ENCODE data around the gene CYP2A13. TPM values are rescaled to one million over a fixed set of nuclear protein-coding genes. Genes with fewer than 3 reads are reported as not detected.

CYP2A13 gene
- total and polyA plus RNA-seq, 4 experiments from 2014 or later, result not detected

DNA sequence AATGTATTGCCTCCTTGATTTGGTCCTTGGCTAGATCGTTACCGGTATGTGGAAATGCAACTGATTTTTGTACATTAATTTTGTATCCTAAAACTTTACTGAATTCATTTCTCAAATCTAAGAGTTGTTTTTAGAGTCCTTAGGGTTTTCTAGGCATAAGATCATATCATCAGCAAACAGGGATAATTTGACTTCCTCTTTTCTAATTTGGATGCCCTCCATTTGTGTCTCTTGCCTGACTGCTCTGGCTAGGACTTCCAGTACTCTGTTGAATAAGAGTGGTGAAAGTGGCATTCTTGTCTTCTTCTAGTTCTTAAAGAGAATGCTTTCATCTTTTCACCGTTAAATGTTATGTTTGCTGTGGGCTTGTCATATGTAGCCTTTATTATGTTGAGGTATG, 12.0 kb upstream of the CYP2A13 start:
- Mint-ChIP-seq H3K27me3 (peaks cover 25 to 27% of the 10 kb centered on the region in 2 donors), H3K27ac (no peak overlapping the region), H3K36me3 (peaks cover 4 to 5% of the 10 kb centered on the region in 2 donors), H3K9me3 (peaks cover 2 to 26% (median 20%) of the 10 kb centered on the region in 8 donors), H3K4me1 (no peaks in the 10 kb centered on the region), H3K4me3 (no peak overlapping the region)
- ChIA-PET POLR2A (ENCODE audit: partially characterized antibody) (no interaction called here), CTCF (ENCODE audit: partially characterized antibody) (no interaction called here)
- Histone ChIP-seq H3K36me3 (ENCODE audit: insufficient read depth, low read length) (no peaks in the 10 kb centered on the region), H3K4me1 (ENCODE audit: insufficient read depth, low read length) (no peaks in the 10 kb centered on the region), H3K4me3 (ENCODE audit: low read length in 2 of 2) (no peak overlapping the region), H3K27ac (ENCODE audit: low read depth, low read length) (no peak overlapping the region), H3K9me3 (ENCODE audit: control insufficient read depth in 1 of 2, low read length in 2 of 2) (no peaks in the 10 kb centered on the region), H3K27me3 (ENCODE audit: insufficient read depth, low read length) (no peaks in the 10 kb centered on the region)
- no peak for DNase-seq
- intact Hi-C loops (cut with micrococcal nuclease), result no loop called here

DNA sequence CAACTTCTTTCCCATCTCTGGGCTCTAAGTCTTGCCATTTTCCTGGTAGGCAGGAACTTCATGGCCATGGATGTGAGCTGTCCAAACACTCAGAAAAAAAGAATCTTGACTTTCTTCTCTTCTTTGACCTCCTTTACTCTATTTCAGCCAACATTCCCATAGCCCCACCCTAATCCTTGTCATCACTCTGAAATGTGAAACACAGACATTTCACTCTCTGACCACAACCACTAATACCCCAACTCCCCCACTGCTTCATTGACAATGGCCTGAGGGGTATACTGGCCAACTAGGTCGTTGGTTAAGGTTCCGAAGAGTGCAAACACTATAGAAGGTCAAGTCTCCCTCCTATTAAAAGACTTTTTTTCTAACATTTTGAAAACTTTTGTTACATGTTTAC, 4.7 kb upstream of the CYP2A13 start:
- H3K27ac Mint-ChIP-seq, result no peak overlapping the region
- Histone ChIP-seq H3K27ac (ENCODE audit: low read depth, low read length) (no peak overlapping the region), H3K36me3 (ENCODE audit: insufficient read depth, low read length) (no peaks in the 10 kb centered on the region), H3K4me3 (ENCODE audit: low read length in 2 of 2) (no peak overlapping the region), H3K9me3 (ENCODE audit: control insufficient read depth in 1 of 2, low read length in 2 of 2) (no peaks in the 10 kb centered on the region), H3K4me1 (ENCODE audit: insufficient read depth, low read length) (no peaks in the 10 kb centered on the region), H3K27me3 (ENCODE audit: insufficient read depth, low read length) (no peaks in the 10 kb centered on the region)
- intact Hi-C loops (cut with micrococcal nuclease), result no loop called here
- no peak overlapping the region for H3K4me3 Mint-ChIP-seq
- H3K9me3 Mint-ChIP-seq, result peaks cover 0 to 30% (median 20%) of the 10 kb centered on the region in 8 donors
- POLR2A ChIA-PET (ENCODE audit: partially characterized antibody), result no interaction called here
- H3K36me3 Mint-ChIP-seq, result peaks cover 4 to 8% of the 10 kb centered on the region in 2 donors
- H3K27me3 Mint-ChIP-seq, result peaks cover 27 to 54% of the 10 kb centered on the region in 2 donors
- no peak for DNase-seq
- H3K4me1 Mint-ChIP-seq, result no peaks in the 10 kb centered on the region
- CTCF ChIA-PET (ENCODE audit: partially characterized antibody), result no interaction called here

DNA sequence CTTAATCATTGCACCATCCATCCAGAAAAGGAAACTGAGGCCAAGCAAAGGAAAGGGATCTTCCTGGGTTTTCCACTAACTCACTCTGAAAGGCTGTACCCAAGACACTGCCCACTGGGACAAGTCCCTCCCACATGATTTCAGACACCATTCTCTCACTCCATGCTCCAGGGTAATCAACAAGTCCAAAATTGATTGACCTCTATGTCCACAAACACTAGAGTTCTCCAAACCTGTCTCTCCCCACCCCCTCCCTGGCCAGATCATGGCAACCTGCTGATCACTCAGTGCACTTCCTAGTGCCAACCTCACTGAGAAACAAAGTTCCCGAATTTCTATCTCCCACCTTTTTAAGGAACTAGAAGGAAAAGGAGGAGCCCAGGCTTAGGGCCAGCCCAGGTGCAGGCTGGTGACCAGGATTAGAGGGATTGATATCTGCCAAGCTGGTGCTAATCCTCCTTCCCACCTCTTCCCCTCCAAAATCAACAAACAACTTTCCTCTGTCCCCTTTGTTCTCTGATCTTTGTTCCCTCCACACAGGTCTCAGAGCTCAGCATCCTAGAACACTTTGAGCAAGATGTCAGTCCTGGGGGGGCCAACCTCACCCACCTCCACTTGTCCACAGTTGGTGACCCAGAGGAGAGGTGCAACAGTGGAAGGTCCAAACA, 2.4 kb upstream of the CYP2A13 start:
- POLR2A ChIA-PET (ENCODE audit: partially characterized antibody), result no interaction called here
- intact Hi-C loops (cut with micrococcal nuclease), result no loop called here
- H3K9me3 Mint-ChIP-seq, result peaks cover 0 to 10% (median 5%) of the 10 kb centered on the region in 8 donors
- peaks cover 39 to 68% of the 10 kb centered on the region in 2 donors for H3K27me3 Mint-ChIP-seq
- peaks cover 1 to 7% of the 10 kb centered on the region in 2 donors for H3K36me3 Mint-ChIP-seq
- peaks cover 0 to 6% (median 5%) of the 10 kb centered on the region in 4 donors for H3K4me1 Mint-ChIP-seq
- no peaks in the 10 kb centered on the region for H3K36me3 ChIP-seq (ENCODE audit: insufficient read depth, low read length)
- DNase-seq, result no peak
- no peak overlapping the region for H3K27ac Mint-ChIP-seq
- no peak overlapping the region for H3K4me3 ChIP-seq (ENCODE audit: low read length in 2 of 2)
- peaks cover 6% of the 10 kb centered on the region for H3K27me3 ChIP-seq (ENCODE audit: insufficient read depth, low read length)
- H3K4me1 ChIP-seq (ENCODE audit: insufficient read depth, low read length), result no peaks in the 10 kb centered on the region
- CTCF ChIA-PET (ENCODE audit: partially characterized antibody), result no interaction called here
- H3K9me3 ChIP-seq (ENCODE audit: control insufficient read depth in 1 of 2, low read length in 2 of 2), result no peaks in the 10 kb centered on the region
- no peak overlapping the region for H3K4me3 Mint-ChIP-seq
- H3K27ac ChIP-seq (ENCODE audit: low read depth, low read length), result no peak overlapping the region

DNA sequence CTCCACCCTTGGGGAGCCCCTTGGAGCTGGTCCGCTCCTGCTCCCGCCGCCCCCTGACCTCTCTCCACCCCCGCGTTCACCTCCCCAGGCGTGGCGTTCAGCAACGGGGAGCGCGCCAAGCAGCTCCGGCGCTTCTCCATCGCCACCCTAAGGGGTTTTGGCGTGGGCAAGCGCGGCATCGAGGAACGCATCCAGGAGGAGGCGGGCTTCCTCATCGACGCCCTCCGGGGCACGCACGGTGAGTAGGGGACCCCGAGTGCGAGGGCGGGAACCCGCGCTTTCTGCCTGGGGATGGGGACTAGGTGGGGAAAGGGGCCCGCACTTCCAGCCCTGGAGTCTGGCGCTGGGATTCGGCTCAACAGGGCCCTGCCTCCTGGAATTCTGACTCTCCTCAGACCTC, 1.7 kb downstream of the CYP2A13 start:
- Mint-ChIP-seq H3K27me3 (peaks cover 56 to 69% of the 10 kb centered on the region in 2 donors), H3K4me3 (peak overlapping the region in 3 of 8 donors; percentile 48 to 67 (median 61)), H3K4me1 (peaks cover 0 to 10% (median 5%) of the 10 kb centered on the region in 4 donors), H3K27ac (peak overlapping the region in 1 of 7 donors; percentile 48), H3K36me3 (no peaks in the 10 kb centered on the region), H3K9me3 (peaks cover 0 to 5% (median 0%) of the 10 kb centered on the region in 8 donors)
- Histone ChIP-seq H3K27me3 (ENCODE audit: insufficient read depth, low read length) (peaks cover 6% of the 10 kb centered on the region), H3K4me1 (ENCODE audit: insufficient read depth, low read length) (no peaks in the 10 kb centered on the region), H3K36me3 (ENCODE audit: insufficient read depth, low read length) (no peaks in the 10 kb centered on the region), H3K9me3 (ENCODE audit: control insufficient read depth in 1 of 2, low read length in 2 of 2) (no peaks in the 10 kb centered on the region), H3K4me3 (ENCODE audit: low read length in 2 of 2) (no peak overlapping the region), H3K27ac (ENCODE audit: low read depth, low read length) (no peak overlapping the region)
- POLR2A ChIA-PET (ENCODE audit: partially characterized antibody), result no interaction called here
- CTCF ChIA-PET (ENCODE audit: partially characterized antibody), result no interaction called here
- DNase-seq, result peak in 3 of 5 donors; percentile 1 to 15 (median 13)
- intact Hi-C loops (cut with micrococcal nuclease), result no loop called here

DNA sequence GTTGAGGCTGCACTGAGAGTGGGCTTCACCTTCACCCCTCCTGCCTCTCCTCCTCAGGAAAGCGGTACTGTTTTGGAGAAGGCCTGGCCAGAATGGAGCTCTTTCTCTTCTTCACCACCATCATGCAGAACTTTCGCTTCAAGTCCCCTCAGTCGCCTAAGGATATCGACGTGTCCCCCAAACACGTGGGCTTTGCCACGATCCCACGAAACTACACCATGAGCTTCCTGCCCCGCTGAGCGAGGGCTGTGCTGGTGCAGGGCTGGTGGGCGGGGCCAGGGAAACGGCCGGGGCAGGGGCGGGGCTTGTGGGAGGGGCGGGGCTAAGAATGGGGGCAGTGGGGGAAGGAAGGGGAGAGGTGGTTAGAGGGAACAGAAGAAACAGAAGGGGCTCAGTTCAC, 7.5 kb downstream of the CYP2A13 start:
- intact Hi-C loops (cut with micrococcal nuclease), result no loop called here
- H3K9me3 ChIP-seq (ENCODE audit: control insufficient read depth in 1 of 2, low read length in 2 of 2), result no peaks in the 10 kb centered on the region
- CTCF ChIA-PET (ENCODE audit: partially characterized antibody), result no interaction called here
- Mint-ChIP-seq H3K36me3 (peaks cover 2 to 5% of the 10 kb centered on the region in 2 donors), H3K4me3 (no peak overlapping the region), H3K27ac (no peak overlapping the region), H3K27me3 (peaks cover 33 to 51% of the 10 kb centered on the region in 2 donors), H3K9me3 (peaks cover 0 to 18% (median 8%) of the 10 kb centered on the region in 8 donors), H3K4me1 (peaks cover 0 to 3% (median 0%) of the 10 kb centered on the region in 4 donors)
- POLR2A ChIA-PET (ENCODE audit: partially characterized antibody), result no interaction called here
- no peak overlapping the region for H3K27ac ChIP-seq (ENCODE audit: low read depth, low read length)
- DNase-seq, result no peak
- H3K27me3 ChIP-seq (ENCODE audit: insufficient read depth, low read length), result no peaks in the 10 kb centered on the region
- H3K4me1 ChIP-seq (ENCODE audit: insufficient read depth, low read length), result no peaks in the 10 kb centered on the region
- H3K36me3 ChIP-seq (ENCODE audit: insufficient read depth, low read length), result no peaks in the 10 kb centered on the region
- no peak overlapping the region for H3K4me3 ChIP-seq (ENCODE audit: low read length in 2 of 2)

DNA sequence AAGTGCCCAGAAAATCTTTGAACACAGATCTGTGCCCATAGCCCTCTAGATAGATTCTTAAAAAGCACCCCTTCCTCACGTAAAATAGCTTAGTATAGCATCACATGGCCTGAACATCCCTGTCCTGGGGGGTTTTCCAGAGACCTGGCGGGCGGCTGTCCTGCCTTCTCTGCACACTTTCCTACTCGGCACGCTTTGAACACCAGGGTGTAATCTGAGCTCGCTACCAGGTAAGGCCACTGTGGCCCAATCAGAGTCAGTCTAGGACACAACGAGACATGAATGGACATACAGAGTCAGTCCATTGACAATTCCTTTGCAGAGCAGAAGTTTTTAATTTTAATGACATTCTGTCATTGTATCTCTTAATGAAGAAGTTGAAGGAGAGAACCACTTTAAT, 8.1 kb downstream of the CYP2A13 start:
- Mint-ChIP-seq H3K36me3 (peaks cover 5 to 6% of the 10 kb centered on the region in 2 donors), H3K4me3 (no peak overlapping the region), H3K4me1 (peaks cover 0 to 3% (median 0%) of the 10 kb centered on the region in 4 donors), H3K9me3 (peaks cover 0 to 23% (median 13%) of the 10 kb centered on the region in 8 donors), H3K27me3 (peaks cover 27 to 47% of the 10 kb centered on the region in 2 donors), H3K27ac (no peak overlapping the region)
- no peak for DNase-seq
- Histone ChIP-seq H3K27me3 (ENCODE audit: insufficient read depth, low read length) (no peaks in the 10 kb centered on the region), H3K9me3 (ENCODE audit: control insufficient read depth in 1 of 2, low read length in 2 of 2) (no peaks in the 10 kb centered on the region), H3K4me1 (ENCODE audit: insufficient read depth, low read length) (no peaks in the 10 kb centered on the region), H3K27ac (ENCODE audit: low read depth, low read length) (no peak overlapping the region), H3K4me3 (ENCODE audit: low read length in 2 of 2) (no peak overlapping the region), H3K36me3 (ENCODE audit: insufficient read depth, low read length) (no peaks in the 10 kb centered on the region)
- POLR2A ChIA-PET (ENCODE audit: partially characterized antibody), result no interaction called here
- intact Hi-C loops (cut with micrococcal nuclease), result no loop called here
- CTCF ChIA-PET (ENCODE audit: partially characterized antibody), result no interaction called here

DNA sequence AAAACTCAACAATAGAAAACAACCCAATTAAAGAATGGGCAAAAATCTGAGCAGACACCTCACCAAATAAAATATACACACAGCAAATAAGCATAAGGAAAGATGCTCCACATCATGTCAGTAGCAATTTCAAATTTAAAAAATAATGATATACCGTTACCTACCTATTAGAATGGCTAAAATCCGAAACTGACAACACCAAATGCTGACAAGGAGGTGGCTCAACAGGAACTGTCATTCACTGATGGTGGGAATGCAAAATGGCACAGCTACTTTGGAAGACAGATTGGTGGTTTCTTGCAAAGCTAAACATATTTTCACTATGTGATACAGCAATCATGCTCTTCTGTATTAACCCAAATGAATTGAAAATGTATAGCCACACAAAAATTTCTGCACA, 9.1 kb downstream of the CYP2A13 start:
- Histone ChIP-seq H3K4me1 (ENCODE audit: insufficient read depth, low read length) (no peaks in the 10 kb centered on the region), H3K9me3 (ENCODE audit: control insufficient read depth in 1 of 2, low read length in 2 of 2) (no peaks in the 10 kb centered on the region), H3K27me3 (ENCODE audit: insufficient read depth, low read length) (no peaks in the 10 kb centered on the region), H3K4me3 (ENCODE audit: low read length in 2 of 2) (no peak overlapping the region), H3K27ac (ENCODE audit: low read depth, low read length) (no peak overlapping the region), H3K36me3 (ENCODE audit: insufficient read depth, low read length) (no peaks in the 10 kb centered on the region)
- H3K9me3 Mint-ChIP-seq, result peaks cover 0 to 32% (median 22%) of the 10 kb centered on the region in 8 donors
- ChIA-PET CTCF (ENCODE audit: partially characterized antibody) (no interaction called here), POLR2A (ENCODE audit: partially characterized antibody) (no interaction called here)
- peaks cover 0 to 2% (median under 1%) of the 10 kb centered on the region in 4 donors for H3K4me1 Mint-ChIP-seq
- no peak overlapping the region for H3K4me3 Mint-ChIP-seq
- intact Hi-C loops (cut with micrococcal nuclease), result no loop called here
- H3K27me3 Mint-ChIP-seq, result peaks cover 21 to 41% of the 10 kb centered on the region in 2 donors
- H3K36me3 Mint-ChIP-seq, result peaks cover 7% of the 10 kb centered on the region in 2 donors
- H3K27ac Mint-ChIP-seq, result no peak overlapping the region
- DNase-seq, result no peak
